Neural crest cell (in vitro differentiated cells): Measurements from ENCODE around the gene KRT76. TPM values are rescaled to one million over a fixed set of nuclear protein-coding genes. Genes with fewer than 3 reads are reported as not detected.
A peak's percentile ranks its signal among the peaks of the same experiment; 100 is the strongest.

Experiments
- DNase-seq: peaks from one replicate; pipeline ENCODE4 v3.0.0; 2021; ENCODE audit warnings: low read depth, mixed read lengths, low spot score
- H3K27ac Mint-ChIP-seq: one replicate; pipeline ENCODE4 v1.8.0; 2021; ENCODE audit warnings: mild to moderate bottlenecking, mixed read lengths; ENCODE audit not compliant: unreplicated experiment
- H3K27me3 Mint-ChIP-seq: 2 replicates; pipeline ENCODE4 v1.8.0; 2021; ENCODE audit warnings: low read depth, mild to moderate bottlenecking, mixed read lengths
- H3K36me3 Mint-ChIP-seq: 2 replicates; pipeline ENCODE4 v1.8.0; 2021; ENCODE audit warnings: low read depth, mild to moderate bottlenecking, mixed read lengths
- H3K4me1 Mint-ChIP-seq: 2 replicates; pipeline ENCODE4 v1.8.0; 2021; ENCODE audit warnings: mixed read lengths
- H3K4me3 Mint-ChIP-seq: one replicate; pipeline ENCODE4 v1.8.0; 2021; ENCODE audit warnings: mild to moderate bottlenecking, mixed read lengths
- H3K9me3 Mint-ChIP-seq: 2 replicates; pipeline ENCODE4 v1.8.0; 2021; ENCODE audit warnings: mixed read lengths
- total RNA-seq: library from RNA; stranded (reverse); gene quantifications from 2 replicates; pipeline ENCODE4 v1.2.1, GENCODE V29; 2021
- TF ChIP-seq, protein P1 (sequence below): fragments of 200-600 bp; sonication (generic); conservative IDR thresholded peaks from 2 replicates; pipeline ENCODE4 v1.5.0; 2021; ENCODE audit warnings: antibody characterized with exemption, mild to moderate bottlenecking

KRT76 gene
- total RNA-seq, 1 donor from 2014 or later: not detected

DNA sequence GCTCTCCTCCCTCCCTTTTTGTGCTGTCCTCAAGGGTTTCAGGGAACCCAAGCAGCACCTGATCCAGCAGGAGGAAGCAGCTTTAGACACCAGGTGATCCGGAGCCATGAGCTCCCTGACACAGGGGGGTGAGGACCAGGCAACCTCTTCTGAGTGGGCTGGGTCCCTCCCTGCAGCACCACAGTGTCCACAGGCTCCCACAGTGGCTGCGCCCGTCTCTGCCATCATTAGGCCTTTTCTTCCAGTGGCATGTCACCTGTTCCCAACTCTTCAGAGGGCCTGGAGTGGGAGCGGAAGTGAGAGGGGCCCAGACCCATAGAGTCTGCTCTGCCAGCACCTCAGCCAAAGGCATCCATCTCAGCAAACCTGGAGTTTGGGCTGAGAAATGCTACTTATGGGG lies 421 bp upstream of the KRT76 start:
- Mint-ChIP-seq H3K4me1 (no peaks in the 10 kb centered on the region), H3K27me3 (peaks cover 57% of the 10 kb centered on the region), H3K27ac (peak overlapping the region; percentile 67), H3K4me3 (no peak overlapping the region), H3K9me3 (no peaks in the 10 kb centered on the region), H3K36me3 (no peaks in the 10 kb centered on the region)
- TF ChIP-seq, protein P1, sequence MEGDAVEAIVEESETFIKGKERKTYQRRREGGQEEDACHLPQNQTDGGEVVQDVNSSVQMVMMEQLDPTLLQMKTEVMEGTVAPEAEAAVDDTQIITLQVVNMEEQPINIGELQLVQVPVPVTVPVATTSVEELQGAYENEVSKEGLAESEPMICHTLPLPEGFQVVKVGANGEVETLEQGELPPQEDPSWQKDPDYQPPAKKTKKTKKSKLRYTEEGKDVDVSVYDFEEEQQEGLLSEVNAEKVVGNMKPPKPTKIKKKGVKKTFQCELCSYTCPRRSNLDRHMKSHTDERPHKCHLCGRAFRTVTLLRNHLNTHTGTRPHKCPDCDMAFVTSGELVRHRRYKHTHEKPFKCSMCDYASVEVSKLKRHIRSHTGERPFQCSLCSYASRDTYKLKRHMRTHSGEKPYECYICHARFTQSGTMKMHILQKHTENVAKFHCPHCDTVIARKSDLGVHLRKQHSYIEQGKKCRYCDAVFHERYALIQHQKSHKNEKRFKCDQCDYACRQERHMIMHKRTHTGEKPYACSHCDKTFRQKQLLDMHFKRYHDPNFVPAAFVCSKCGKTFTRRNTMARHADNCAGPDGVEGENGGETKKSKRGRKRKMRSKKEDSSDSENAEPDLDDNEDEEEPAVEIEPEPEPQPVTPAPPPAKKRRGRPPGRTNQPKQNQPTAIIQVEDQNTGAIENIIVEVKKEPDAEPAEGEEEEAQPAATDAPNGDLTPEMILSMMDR: no peak
- DNase-seq: no peak

DNA sequence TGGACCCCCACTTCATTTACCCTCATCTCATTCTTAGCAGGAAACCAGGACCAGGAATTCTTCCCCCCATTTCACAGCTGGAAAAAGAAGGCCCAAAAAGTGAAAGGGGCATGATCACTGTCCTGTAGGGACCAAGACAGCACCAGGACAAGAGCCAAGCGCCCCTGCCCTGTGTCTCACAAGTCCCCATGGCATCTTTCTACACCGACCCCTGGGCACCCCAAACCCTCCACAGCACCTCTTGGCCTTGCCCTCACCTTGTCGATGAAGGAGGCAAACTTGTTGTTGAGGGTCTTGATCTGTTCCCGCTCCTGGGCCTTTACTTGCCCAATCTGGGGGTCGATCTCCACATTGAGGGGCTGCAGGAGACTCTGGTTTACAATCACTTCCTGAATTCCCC lies 710 bp downstream of the KRT76 start:
- TF ChIP-seq, protein P1: no peak
- H3K27ac Mint-ChIP-seq: no peak overlapping the region
- no peaks in the 10 kb centered on the region for H3K36me3 Mint-ChIP-seq
- no peaks in the 10 kb centered on the region for H3K4me1 Mint-ChIP-seq
- H3K4me3 Mint-ChIP-seq: no peak overlapping the region
- no peaks in the 10 kb centered on the region for H3K9me3 Mint-ChIP-seq
- peaks cover 50% of the 10 kb centered on the region for H3K27me3 Mint-ChIP-seq
- no peak for DNase-seq

DNA sequence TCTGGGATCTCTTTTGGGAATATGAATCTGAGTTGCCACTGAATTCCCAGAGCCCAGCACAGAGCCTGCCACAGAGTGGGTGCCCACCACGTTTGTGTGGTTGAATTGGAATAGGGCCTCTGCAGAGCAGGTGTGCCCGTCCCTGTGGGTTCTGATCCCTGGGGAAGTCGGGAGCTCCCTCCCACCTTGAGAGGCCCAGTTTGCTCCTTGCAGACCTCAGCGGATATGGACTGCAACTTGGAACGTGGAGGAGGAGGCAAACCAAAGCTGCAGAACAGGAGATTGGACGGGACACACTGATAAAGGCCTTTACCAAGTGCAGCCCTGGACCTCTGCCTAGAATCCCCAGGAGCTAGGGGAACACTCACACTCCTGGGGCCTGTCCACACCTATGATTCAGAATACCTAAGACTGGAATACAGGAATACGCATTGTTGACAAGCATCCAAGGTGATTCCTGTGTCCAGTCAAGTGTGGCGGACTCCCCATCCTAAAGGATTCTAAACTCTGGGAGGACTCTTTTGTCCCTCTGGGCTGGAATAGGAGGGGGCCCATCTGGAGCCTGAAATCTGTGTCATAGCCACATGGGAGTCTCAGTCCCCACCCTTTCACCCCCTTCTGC lies 2.4 kb downstream of the KRT76 start:
- Mint-ChIP-seq H3K9me3 (peaks cover 3% of the 10 kb centered on the region), H3K4me1 (no peaks in the 10 kb centered on the region), H3K4me3 (no peak overlapping the region), H3K27me3 (peaks cover 49% of the 10 kb centered on the region), H3K36me3 (no peaks in the 10 kb centered on the region), H3K27ac (no peak overlapping the region)
- TF ChIP-seq, protein P1: no peak
- no peak for DNase-seq

DNA sequence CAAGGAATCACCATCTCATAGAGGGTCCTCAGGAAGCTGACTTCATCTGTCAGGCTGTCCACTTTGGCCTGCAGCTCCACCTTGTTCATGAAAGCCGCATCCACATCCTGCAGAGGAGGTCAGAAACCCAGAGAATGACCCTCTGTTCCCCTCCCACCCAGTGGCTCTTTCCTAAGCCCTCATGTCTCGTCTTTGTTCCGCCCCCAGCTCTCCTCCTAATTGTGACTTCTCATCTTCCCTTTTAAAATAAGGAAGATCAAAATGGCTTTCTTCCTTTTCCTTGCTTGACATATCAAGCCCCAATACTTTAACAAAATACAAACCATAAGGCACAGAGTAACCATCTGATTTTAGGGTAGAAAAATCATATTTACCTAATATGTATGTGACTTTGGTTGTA lies 4.4 kb downstream of the KRT76 start:
- H3K4me3 Mint-ChIP-seq: no peak overlapping the region
- peaks cover 3% of the 10 kb centered on the region for H3K9me3 Mint-ChIP-seq
- TF ChIP-seq, protein P1: no peak
- H3K27ac Mint-ChIP-seq: no peak overlapping the region
- no peaks in the 10 kb centered on the region for H3K36me3 Mint-ChIP-seq
- H3K27me3 Mint-ChIP-seq: peaks cover 33% of the 10 kb centered on the region
- DNase-seq: no peak
- H3K4me1 Mint-ChIP-seq: no peaks in the 10 kb centered on the region

DNA sequence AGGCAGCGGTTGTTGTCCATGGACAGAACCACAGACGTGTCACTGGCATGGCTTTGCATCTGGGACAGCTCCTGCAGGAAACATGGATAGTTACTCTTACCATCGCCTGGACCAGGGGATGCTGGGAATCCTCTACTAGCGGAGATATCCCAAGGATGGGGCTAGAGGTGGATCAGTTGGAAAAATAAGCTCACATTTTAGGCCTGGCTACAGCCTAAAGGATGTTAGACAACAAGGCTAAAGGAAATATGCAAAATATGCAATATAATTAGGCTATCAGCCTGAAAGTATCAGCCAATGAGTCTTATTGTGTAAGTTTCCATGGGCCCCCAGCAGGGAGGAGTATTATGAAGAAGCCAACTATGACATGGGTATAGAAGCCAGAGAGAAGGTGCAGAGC lies 5.0 kb downstream of the KRT76 start:
- no peak overlapping the region for H3K4me3 Mint-ChIP-seq
- no peaks in the 10 kb centered on the region for H3K4me1 Mint-ChIP-seq
- H3K27ac Mint-ChIP-seq: no peak overlapping the region
- DNase-seq: no peak
- TF ChIP-seq, protein P1: no peak
- H3K27me3 Mint-ChIP-seq: peaks cover 32% of the 10 kb centered on the region
- no peaks in the 10 kb centered on the region for H3K36me3 Mint-ChIP-seq
- peaks cover 3% of the 10 kb centered on the region for H3K9me3 Mint-ChIP-seq
